H9 (cell line): Measurements from ENCODE around the gene SRPK3. TPM values are rescaled to one million over a fixed set of nuclear protein-coding genes. Genes with fewer than 3 reads are reported as not detected.
A peak's percentile ranks its signal among the peaks of the same experiment; 100 is the strongest.

Source experiments
- DNase-seq: peaks from one replicate; pipeline ENCODE4 v3.0.0-alpha.2; 2017
- H2AFZ ChIP-seq: one replicate; pipeline ENCODE4 v1.6.1; 2013; ENCODE audit warnings: mild to moderate bottlenecking, low read length, control low read depth, moderate library complexity
- H2AK5ac ChIP-seq: 2 replicates; pipeline ENCODE4 v1.6.1; 2013; ENCODE audit warnings: low read length, control low read depth, mixed read lengths; ENCODE audit not compliant: insufficient read length
- H2BK120ac ChIP-seq: one replicate; pipeline ENCODE4 v1.6.1; 2013; ENCODE audit warnings: low read depth, mild to moderate bottlenecking, low read length, control low read depth, inconsistent platforms; ENCODE audit not compliant: poor library complexity, severe bottlenecking
- H2BK12ac ChIP-seq: 2 replicates; pipeline ENCODE4 v1.6.1; 2013; ENCODE audit warnings: low read length, control low read depth, mixed read lengths, low read depth; ENCODE audit not compliant: insufficient read length
- H2BK15ac ChIP-seq: 2 replicates; pipeline ENCODE4 v1.6.1; 2013; ENCODE audit warnings: low read depth, low read length, control low read depth
- H2BK20ac ChIP-seq: one replicate; pipeline ENCODE4 v1.6.1; 2013; ENCODE audit warnings: low read depth, mild to moderate bottlenecking, low read length, control low read depth, inconsistent platforms; ENCODE audit not compliant: poor library complexity, severe bottlenecking
- H2BK5ac ChIP-seq: 2 replicates; pipeline ENCODE4 v1.6.1; 2013; ENCODE audit warnings: low read length, control low read depth, mixed read lengths; ENCODE audit not compliant: insufficient read length
- H3K14ac ChIP-seq: 2 replicates; pipeline ENCODE4 v1.6.1; 2013; ENCODE audit warnings: low read length, control low read depth; ENCODE audit not compliant: insufficient read depth
- H3K18ac ChIP-seq: 2 replicates; pipeline ENCODE4 v1.6.1; 2013; ENCODE audit warnings: low read depth, mild to moderate bottlenecking, mixed read lengths, low read length, control low read depth; ENCODE audit not compliant: insufficient read length
- H3K23ac ChIP-seq: 2 replicates; pipeline ENCODE4 v1.6.1; 2013; ENCODE audit warnings: low read length, control low read depth, mixed read lengths, low read depth; ENCODE audit not compliant: insufficient read length
- H3K23me2 ChIP-seq: 2 replicates; pipeline ENCODE4 v1.6.1; 2013; ENCODE audit warnings: low read depth, mild to moderate bottlenecking, mixed read lengths, low read length, control low read depth; ENCODE audit not compliant: insufficient read length, poor library complexity, severe bottlenecking
- H3K27ac ChIP-seq: 2 replicates; pipeline ENCODE4 v1.5.1; 2013; ENCODE audit warnings: low read length, control low read depth, mixed read lengths, low read depth; ENCODE audit not compliant: insufficient read length
- H3K27me3 ChIP-seq: 2 replicates; pipeline ENCODE4 v1.6.1; 2013; ENCODE audit warnings: low read length, control low read depth, inconsistent platforms; ENCODE audit not compliant: insufficient read depth
- H3K4ac ChIP-seq: 2 replicates; pipeline ENCODE4 v1.6.1; 2013; ENCODE audit warnings: low read depth, mild to moderate bottlenecking, control low read depth, inconsistent platforms, low read length, moderate library complexity
- H3K4me1 ChIP-seq: 2 replicates; pipeline ENCODE4 v1.6.1; 2013; ENCODE audit warnings: low read length, control low read depth, inconsistent platforms; ENCODE audit not compliant: insufficient read depth
- H3K4me2 ChIP-seq: 2 replicates; pipeline ENCODE4 v1.6.1; 2013; ENCODE audit warnings: low read length, control low read depth, mixed read lengths; ENCODE audit not compliant: insufficient read length, insufficient read depth
- H3K56ac ChIP-seq: 2 replicates; pipeline ENCODE4 v1.6.1; 2013; ENCODE audit warnings: low read depth, mild to moderate bottlenecking, mixed read lengths, low read length, control low read depth; ENCODE audit not compliant: insufficient read length
- H3K79me1 ChIP-seq: 2 replicates; pipeline ENCODE4 v1.6.1; 2013; ENCODE audit warnings: low read depth, mild to moderate bottlenecking, moderate library complexity, low read length, control low read depth, inconsistent platforms; ENCODE audit not compliant: insufficient read depth, poor library complexity, severe bottlenecking
- H3K79me2 ChIP-seq: 2 replicates; pipeline ENCODE4 v1.6.1; 2013; ENCODE audit warnings: low read length, control low read depth, inconsistent platforms; ENCODE audit not compliant: insufficient read depth
- H3K9ac ChIP-seq: 2 replicates; pipeline ENCODE4 v1.6.1; 2013; ENCODE audit warnings: low read length, control low read depth, mixed read lengths; ENCODE audit not compliant: insufficient read length; ENCODE audit errors: extremely low read depth
- H3K9me3 ChIP-seq: one replicate; pipeline ENCODE4 v1.6.1; 2013; ENCODE audit warnings: low read depth, low read length, inconsistent platforms; ENCODE audit not compliant: control insufficient read depth
- H3T11ph ChIP-seq: one replicate; pipeline ENCODE4 v1.6.1; 2013; ENCODE audit warnings: mild to moderate bottlenecking, low read length, control low read depth, inconsistent platforms
- H4K20me1 ChIP-seq: one replicate; pipeline ENCODE4 v1.6.1; 2013; ENCODE audit not compliant: control insufficient read depth, insufficient read length, insufficient read depth
- H4K5ac ChIP-seq: 2 replicates; pipeline ENCODE4 v1.6.1; 2013; ENCODE audit warnings: low read depth, mild to moderate bottlenecking, mixed read lengths, low read length, control low read depth; ENCODE audit not compliant: insufficient read length
- H4K8ac ChIP-seq: replicated peaks from 2 replicates; pipeline ENCODE4 v1.6.1; 2013; ENCODE audit warnings: low read length, control low read depth, mixed read lengths, low read depth; ENCODE audit not compliant: insufficient read length
- H4K91ac ChIP-seq: 2 replicates; pipeline ENCODE4 v1.6.1; 2013; ENCODE audit warnings: low read depth, mild to moderate bottlenecking, moderate library complexity, mixed read lengths, low read length, control low read depth; ENCODE audit not compliant: insufficient read length
- H3K27ac Mint-ChIP-seq, 3 experiments: 2 replicates in 2 of 3; 3 replicates in 1 of 3; pipeline ENCODE4 v1.8.0; 2020 to 2021; ENCODE audit warnings: mixed read lengths in 3 of 3, mild to moderate bottlenecking in 1 of 3, moderate library complexity in 1 of 3
- H3K27me3 Mint-ChIP-seq: 2 replicates; pipeline ENCODE4 v1.8.0; 2021; ENCODE audit warnings: low read depth, mild to moderate bottlenecking, moderate library complexity, mixed read lengths
- H3K36me3 Mint-ChIP-seq, 3 experiments: 2 replicates in 2 of 3; 3 replicates in 1 of 3; pipeline ENCODE4 v1.8.0; 2020 to 2021; ENCODE audit warnings: low read depth in 3 of 3, mixed read lengths in 3 of 3; ENCODE audit not compliant: insufficient read depth in 1 of 3
- H3K4me1 Mint-ChIP-seq, 2 experiments: 2 replicates each; pipeline ENCODE4 v1.8.0; 2020; ENCODE audit warnings: mixed read lengths in 2 of 2
- H3K4me3 Mint-ChIP-seq, 2 experiments: 2 replicates in 1 of 2; 3 replicates in 1 of 2; pipeline ENCODE4 v1.8.0; 2020 to 2021; ENCODE audit warnings: mild to moderate bottlenecking in 2 of 2, mixed read lengths in 2 of 2, moderate library complexity in 1 of 2
- H3K9me3 Mint-ChIP-seq, 2 experiments: 2 replicates in 1 of 2; 3 replicates in 1 of 2; pipeline ENCODE4 v1.8.0; 2020; ENCODE audit warnings: mild to moderate bottlenecking in 2 of 2, mixed read lengths in 2 of 2, moderate library complexity in 1 of 2
- CTCF ChIP-seq: fragments of 200-600 bp; sonication (generic); conservative IDR thresholded peaks from 3 replicates; pipeline ENCODE4 v1.8.0; 2021; ENCODE audit warnings: antibody characterized with exemption, mild to moderate bottlenecking
- WGBS: extraction: QIAGEN DNeasy Blood & Tissue Kit; methylation state at CpG from one replicate; pipeline ENCODE4 v1.1.7; 2013; ENCODE audit warnings: missing lambda C conversion rate, low lambda C conversion rate, mixed read lengths; ENCODE audit not compliant: insufficient read length; ENCODE audit errors: extremely low coverage; 5-methylcytosine and 5-hydroxymethylcytosine counted together
- total RNA-seq: library from RNA; stranded (reverse); gene quantifications from 2 replicates; pipeline ENCODE4 v1.2.1, GENCODE V29; 2021

SRPK3 gene
- total RNA-seq, 1 experiment from 2014 or later: not detected

GRCh38 chrX:153769158-153769864, 11.5 kb upstream of the SRPK3 start:
- no peak overlapping the region for H2BK20ac ChIP-seq
- peak; percentile 25 for DNase-seq
- H3K4me2 ChIP-seq: no peak overlapping the region
- H3K4me1 Mint-ChIP-seq: peaks cover 2 to 6% of the 10 kb centered on the region in 2 experiments; a peak in 3 of 4 replicates
- no peak overlapping the region for H3K4me3 Mint-ChIP-seq
- no peak overlapping the region for H3K56ac ChIP-seq
- no peaks in the 10 kb centered on the region for H3K79me2 ChIP-seq
- no peak overlapping the region for H3K18ac ChIP-seq
- H3T11ph ChIP-seq: no peak overlapping the region
- H2AK5ac ChIP-seq: no peak overlapping the region
- H4K91ac ChIP-seq: no peak overlapping the region
- no peak overlapping the region for H4K8ac ChIP-seq
- no peaks in the 10 kb centered on the region for H3K79me1 ChIP-seq
- no peak overlapping the region for H2BK5ac ChIP-seq
- H4K5ac ChIP-seq: no peak overlapping the region
- no peaks in the 10 kb centered on the region; a peak in 1 of 7 replicates for H3K36me3 Mint-ChIP-seq
- H3K23me2 ChIP-seq: no peaks in the 10 kb centered on the region
- H3K4ac ChIP-seq: no peak overlapping the region
- H3K4me1 ChIP-seq: no peaks in the 10 kb centered on the region
- WGBS: no CpG with 5 or more reads among the region's 23 CpGs
- no peak overlapping the region for H2BK120ac ChIP-seq
- H3K9me3 Mint-ChIP-seq: peaks cover 22 to 52% of the 10 kb centered on the region in 2 experiments
- H2BK15ac ChIP-seq: no peak overlapping the region
- no peak for TF ChIP-seq CTCF
- no peaks in the 10 kb centered on the region for H3K9me3 ChIP-seq
- H3K27ac ChIP-seq: no peak overlapping the region
- H2BK12ac ChIP-seq: no peak overlapping the region
- no peak overlapping the region for H3K23ac ChIP-seq
- no peak overlapping the region for H3K14ac ChIP-seq
- H4K20me1 ChIP-seq: no peaks in the 10 kb centered on the region
- no peak overlapping the region for H2AFZ ChIP-seq
- H3K27ac Mint-ChIP-seq: no peak overlapping the region
- peaks cover 5% of the 10 kb centered on the region; the same call in 1 of the 2 replicates for H3K27me3 Mint-ChIP-seq
- H3K27me3 ChIP-seq: no peaks in the 10 kb centered on the region
- no peak overlapping the region for H3K9ac ChIP-seq
